MM.1S (cell line): ENCODE results near the gene VSIG2.

Experiments used
- DNase-seq: peaks from one replicate; pipeline ENCODE4 v3.0.0-alpha.2; 2015
- H2AFZ ChIP-seq: fragments of 300-600 bp; sonication (generic); 2 replicates; pipeline ENCODE4 v1.6.0; 2016; ENCODE audit warnings: antibody characterized with exemption, low read length
- H3F3A ChIP-seq: fragments of 300-600 bp; sonication (generic); 2 replicates; pipeline ENCODE4 v1.6.1; 2016; ENCODE audit warnings: mild to moderate bottlenecking, antibody characterized with exemption, low read length, moderate library complexity, mixed read lengths; ENCODE audit not compliant: insufficient read depth
- H3K27ac ChIP-seq: fragments of 300-600 bp; sonication (generic); 2 replicates; pipeline ENCODE4 v1.5.1; 2016; ENCODE audit warnings: mild to moderate bottlenecking, low read length
- H3K27me3 ChIP-seq: fragments of 300-600 bp; sonication (generic); replicated peaks from 2 replicates; pipeline ENCODE4 v1.6.0; 2016; ENCODE audit warnings: low read length; ENCODE audit not compliant: insufficient read depth
- H3K36me3 ChIP-seq: fragments of 300-600 bp; sonication (generic); replicated peaks from 2 replicates; pipeline ENCODE4 v1.6.1; 2016; ENCODE audit warnings: mild to moderate bottlenecking, low read length, mixed read lengths; ENCODE audit not compliant: insufficient read depth
- H3K4me1 ChIP-seq: fragments of 300-600 bp; sonication (generic); 2 replicates; pipeline ENCODE4 v1.6.1; 2016; ENCODE audit warnings: low read length, mixed read lengths
- H3K4me2 ChIP-seq: fragments of 300-600 bp; sonication (generic); 2 replicates; pipeline ENCODE4 v1.6.0; 2016; ENCODE audit warnings: low read depth, low read length
- H3K4me3 ChIP-seq: fragments of 300-600 bp; sonication (generic); 2 replicates; pipeline ENCODE4 v1.5.1; 2016; ENCODE audit warnings: low read length, mixed read lengths
- H3K79me2 ChIP-seq: fragments of 300-600 bp; sonication (generic); 2 replicates; pipeline ENCODE4 v1.6.1; 2016; ENCODE audit warnings: mixed run types, low read length, mixed read lengths
- H3K9ac ChIP-seq: fragments of 300-600 bp; sonication (generic); 2 replicates; pipeline ENCODE4 v1.6.1; 2016; ENCODE audit warnings: low read length, mixed read lengths
- H3K9me2 ChIP-seq: fragments of 300-600 bp; sonication (generic); replicated peaks from 2 replicates; pipeline ENCODE4 v1.6.1; 2016; ENCODE audit warnings: mild to moderate bottlenecking, low read length, mixed read lengths; ENCODE audit not compliant: insufficient read depth
- H3K9me3 ChIP-seq: fragments of 300-600 bp; sonication (generic); replicated peaks from 2 replicates; pipeline ENCODE4 v1.6.1; 2016; ENCODE audit warnings: mild to moderate bottlenecking, low read length, mixed read lengths; ENCODE audit not compliant: insufficient read depth
- H4K20me1 ChIP-seq: fragments of 300-600 bp; sonication (generic); 2 replicates; pipeline ENCODE4 v1.6.1; 2016; ENCODE audit warnings: mild to moderate bottlenecking, low read length, moderate library complexity, mixed read lengths; ENCODE audit not compliant: insufficient read depth
- CTCF ChIP-seq: fragments of 300-600 bp; sonication (generic); IDR thresholded peaks from 2 replicates; pipeline ENCODE4 v1.5.1; 2016; ENCODE audit warnings: antibody characterized with exemption, low read length, mixed read lengths
- EZH2 ChIP-seq: fragments of 300-600 bp; sonication (generic); optimal IDR thresholded peaks from 2 replicates; pipeline ENCODE3; 2017; ENCODE audit warnings: low read depth, mild to moderate bottlenecking, antibody characterized with exemption, low read length, mixed read lengths
- EZH2phosphoT487 ChIP-seq: fragments of 300-600 bp; sonication (generic); IDR thresholded peaks from 2 replicates; pipeline ENCODE4 v1.6.1; 2018; ENCODE audit warnings: antibody characterized with exemption, low read length

VSIG2 gene

GRCh38 chr11:124729571-124729970 lies 22.5 kb downstream of the VSIG2 start:
- no peak overlapping the region for H3K4me2 ChIP-seq

GRCh38 chr11:124728134-124728533 lies 23.9 kb downstream of the VSIG2 start:
- Histone ChIP-seq H3K4me2 (no peak overlapping the region), H3F3A (no peaks in the 10 kb centered on the region), H3K4me1 (no peaks in the 10 kb centered on the region), H2AFZ (no peak overlapping the region), H3K4me3 (no peak overlapping the region), H4K20me1 (no peaks in the 10 kb centered on the region), H3K9ac (no peak overlapping the region), H3K9me2 (no peaks in the 10 kb centered on the region), H3K27ac (no peak overlapping the region), H3K9me3 (no peaks in the 10 kb centered on the region), H3K79me2 (no peaks in the 10 kb centered on the region), H3K36me3 (no peaks in the 10 kb centered on the region), H3K27me3 (no peaks in the 10 kb centered on the region)
- TF ChIP-seq EZH2: no peak
- no peak for DNase-seq

More at GRCh38 chr11:124729571-124729970, 22.5 kb downstream of the VSIG2 start:
- Histone ChIP-seq H3K9me2 (no peaks in the 10 kb centered on the region), H3K36me3 (no peaks in the 10 kb centered on the region), H3K79me2 (no peaks in the 10 kb centered on the region), H3K9me3 (no peaks in the 10 kb centered on the region), H2AFZ (no peak overlapping the region), H3K4me3 (no peak overlapping the region), H3K9ac (no peak overlapping the region), H3K4me1 (no peaks in the 10 kb centered on the region), H4K20me1 (no peaks in the 10 kb centered on the region), H3K27me3 (no peaks in the 10 kb centered on the region), H3K27ac (no peak overlapping the region), H3F3A (no peaks in the 10 kb centered on the region)
- TF ChIP-seq CTCF: no peak
- TF ChIP-seq EZH2phosphoT487: no peak
- DNase-seq: no peak

GRCh38 chr11:124727474-124727873 lies 24.6 kb downstream of the VSIG2 start:
- Histone ChIP-seq H3K9me3 (no peaks in the 10 kb centered on the region), H3K4me2 (no peak overlapping the region), H4K20me1 (no peaks in the 10 kb centered on the region), H3K4me1 (no peaks in the 10 kb centered on the region), H3K9me2 (no peaks in the 10 kb centered on the region), H3K4me3 (no peak overlapping the region), H3K36me3 (no peaks in the 10 kb centered on the region), H3K27me3 (no peaks in the 10 kb centered on the region), H2AFZ (no peak overlapping the region), H3F3A (no peaks in the 10 kb centered on the region), H3K27ac (no peak overlapping the region), H3K79me2 (no peaks in the 10 kb centered on the region), H3K9ac (no peak overlapping the region)
- no peak for TF ChIP-seq EZH2phosphoT487
- TF ChIP-seq CTCF: no peak
- TF ChIP-seq EZH2: no peak
- no peak for DNase-seq

GRCh38 chr11:124725719-124726105 lies 26.3 kb downstream of the VSIG2 start:
- no peaks in the 10 kb centered on the region for H3K4me1 ChIP-seq
- no peaks in the 10 kb centered on the region for H3K79me2 ChIP-seq
- TF ChIP-seq EZH2phosphoT487: no peak
- no peak for TF ChIP-seq EZH2
- TF ChIP-seq CTCF: no peak
- H3K36me3 ChIP-seq: no peaks in the 10 kb centered on the region
- no peak overlapping the region for H3K4me2 ChIP-seq
- H3K27ac ChIP-seq: no peak overlapping the region
- H4K20me1 ChIP-seq: no peaks in the 10 kb centered on the region
- no peaks in the 10 kb centered on the region for H3K27me3 ChIP-seq
- no peak overlapping the region for H3K9ac ChIP-seq
- H3F3A ChIP-seq: no peaks in the 10 kb centered on the region
- H3K4me3 ChIP-seq: no peak overlapping the region
- H3K9me2 ChIP-seq: no peaks in the 10 kb centered on the region
- DNase-seq: no peak
- H3K9me3 ChIP-seq: no peaks in the 10 kb centered on the region
- no peak overlapping the region for H2AFZ ChIP-seq
